Measurements from ENCODE around the gene ZHX3. TPM values are rescaled to one million over a fixed set of nuclear protein-coding genes. Genes with fewer than 3 reads are reported as not detected.

Gene ZHX3
- total RNA-seq, 1 donor from 2014 or later = 34.5 TPM

GRCh38 chr20:41155261-41155660 lies 162.3 kb downstream of the ZHX3 start:
- DNase-seq (no peak), ATAC-seq (no peak)
- intact Hi-C loops (cut with DNase I) = no loop called here
- Histone ChIP-seq H3K27ac (peak overlapping the region; percentile 41), H3K4me3 (no peak overlapping the region), H3K27me3 (ENCODE audit: low read depth) (no peaks in the 10 kb centered on the region), H3K4me1 (peaks cover 94% of the 10 kb centered on the region), H3K9me3 (no peaks in the 10 kb centered on the region), H3K36me3 (peaks cover 8% of the 10 kb centered on the region)
- TF ChIP-seq CTCF (IDR thresholded peaks at IDR 0.05) = no peak

GRCh38 chr20:41154436-41155176 lies 162.9 kb downstream of the ZHX3 start:
- H3K9me3 ChIP-seq = no peaks in the 10 kb centered on the region
- no peak for TF ChIP-seq CTCF (IDR thresholded peaks at IDR 0.05)
- H3K36me3 ChIP-seq = peaks cover 1% of the 10 kb centered on the region
- peak overlapping the region; percentile 41 for H3K27ac ChIP-seq
- intact Hi-C loops (cut with DNase I) = no loop called here
- no peaks in the 10 kb centered on the region for H3K27me3 ChIP-seq (ENCODE audit: low read depth)
- DNase-seq (no peak), ATAC-seq (no peak)
- H3K4me1 ChIP-seq = peaks cover 96% of the 10 kb centered on the region
- H3K4me3 ChIP-seq = no peak overlapping the region

GRCh38 chr20:41152108-41152757 lies 165.3 kb downstream of the ZHX3 start:
- H3K27ac ChIP-seq = peak overlapping the region; percentile 51
- H3K4me3 ChIP-seq = no peak overlapping the region
- intact Hi-C loops (cut with DNase I) = no loop called here
- no peak for DNase-seq
- H3K36me3 ChIP-seq = no peaks in the 10 kb centered on the region
- ATAC-seq = no peak
- TF ChIP-seq CTCF (IDR thresholded peaks at IDR 0.05) = no peak
- H3K4me1 ChIP-seq = peaks cover 96% of the 10 kb centered on the region
- H3K9me3 ChIP-seq = no peaks in the 10 kb centered on the region
- H3K27me3 ChIP-seq (ENCODE audit: low read depth) = no peaks in the 10 kb centered on the region

GRCh38 chr20:41151134-41151869 lies 166.2 kb downstream of the ZHX3 start:
- H3K4me3 ChIP-seq = no peak overlapping the region
- peak overlapping the region; percentile 51 for H3K27ac ChIP-seq
- intact Hi-C loops (cut with DNase I) = no loop called here
- no peaks in the 10 kb centered on the region for H3K27me3 ChIP-seq (ENCODE audit: low read depth)
- no peak for ATAC-seq
- DNase-seq = peak; percentile 28
- H3K4me1 ChIP-seq = peaks cover 96% of the 10 kb centered on the region
- no peaks in the 10 kb centered on the region for H3K36me3 ChIP-seq
- H3K9me3 ChIP-seq = no peaks in the 10 kb centered on the region
- TF ChIP-seq CTCF (IDR thresholded peaks at IDR 0.05) = no peak

GRCh38 chr20:41150664-41151063 lies 166.9 kb downstream of the ZHX3 start:
- Histone ChIP-seq H3K27me3 (ENCODE audit: low read depth) (no peaks in the 10 kb centered on the region), H3K9me3 (no peaks in the 10 kb centered on the region), H3K4me3 (no peak overlapping the region), H3K27ac (peak overlapping the region; percentile 27), H3K36me3 (no peaks in the 10 kb centered on the region), H3K4me1 (peaks cover 99% of the 10 kb centered on the region)
- DNase-seq (peak; percentile 11), ATAC-seq (peak in 1 of 2 donors; percentile 25)
- no peak for TF ChIP-seq CTCF (IDR thresholded peaks at IDR 0.05)
- intact Hi-C loops (cut with DNase I) = no loop called here
